HUES6 (cell line): ENCODE data around the gene SYK.
"Not testable (repeated sequence)": the region's sequence is repeated elsewhere in the genome, so short reads cannot be mapped to it uniquely, and the experiment has no call there.

Source experiments
- H3K27ac ChIP-seq: 2 replicates; pipeline ENCODE4 v1.7.0; 2013; ENCODE audit warnings: low read depth, mild to moderate bottlenecking, low read length, inconsistent platforms
- H3K27me3 ChIP-seq: 2 replicates; pipeline ENCODE4 v1.6.1; 2013; ENCODE audit warnings: low read length; ENCODE audit not compliant: control insufficient read depth, insufficient read depth
- H3K36me3 ChIP-seq: 2 replicates; pipeline ENCODE4 v1.6.1; 2013; ENCODE audit warnings: low read length; ENCODE audit not compliant: control insufficient read depth, insufficient read depth
- H3K4me1 ChIP-seq: 2 replicates; pipeline ENCODE4 v1.6.1; 2013; ENCODE audit warnings: low read length; ENCODE audit not compliant: control insufficient read depth, insufficient read depth
- H3K4me3 ChIP-seq: 2 replicates; pipeline ENCODE4 v1.5.1; 2013; ENCODE audit warnings: low read depth, low read length
- H3K9ac ChIP-seq: one replicate; pipeline ENCODE4 v1.6.1; 2013; ENCODE audit warnings: mild to moderate bottlenecking, low read length
- H3K9me3 ChIP-seq: 2 replicates; pipeline ENCODE4 v1.6.1; 2013; ENCODE audit warnings: low read depth, low read length; ENCODE audit not compliant: control insufficient read depth, insufficient read depth

SYK gene

GRCh38 chr9:90801241-90801972 lies at the start of gene SYK:
Gene SYK, plus strand, starts transcription at chr9:90801819. Its CDS starts 42,080 bp downstream, at chr9:90843899.
- Histone ChIP-seq H3K9me3 (no peaks in the 10 kb centered on the region), H3K27me3 (peaks cover 59% of the 10 kb centered on the region), H3K36me3 (no peaks in the 10 kb centered on the region), H3K27ac (no peak within 1 kb of the TSS), H3K4me3 (peak within 1 kb of the TSS; percentile 87), H3K4me1 (no peaks in the 10 kb centered on the region), H3K9ac (peak within 1 kb of the TSS; percentile 61)

DNA sequence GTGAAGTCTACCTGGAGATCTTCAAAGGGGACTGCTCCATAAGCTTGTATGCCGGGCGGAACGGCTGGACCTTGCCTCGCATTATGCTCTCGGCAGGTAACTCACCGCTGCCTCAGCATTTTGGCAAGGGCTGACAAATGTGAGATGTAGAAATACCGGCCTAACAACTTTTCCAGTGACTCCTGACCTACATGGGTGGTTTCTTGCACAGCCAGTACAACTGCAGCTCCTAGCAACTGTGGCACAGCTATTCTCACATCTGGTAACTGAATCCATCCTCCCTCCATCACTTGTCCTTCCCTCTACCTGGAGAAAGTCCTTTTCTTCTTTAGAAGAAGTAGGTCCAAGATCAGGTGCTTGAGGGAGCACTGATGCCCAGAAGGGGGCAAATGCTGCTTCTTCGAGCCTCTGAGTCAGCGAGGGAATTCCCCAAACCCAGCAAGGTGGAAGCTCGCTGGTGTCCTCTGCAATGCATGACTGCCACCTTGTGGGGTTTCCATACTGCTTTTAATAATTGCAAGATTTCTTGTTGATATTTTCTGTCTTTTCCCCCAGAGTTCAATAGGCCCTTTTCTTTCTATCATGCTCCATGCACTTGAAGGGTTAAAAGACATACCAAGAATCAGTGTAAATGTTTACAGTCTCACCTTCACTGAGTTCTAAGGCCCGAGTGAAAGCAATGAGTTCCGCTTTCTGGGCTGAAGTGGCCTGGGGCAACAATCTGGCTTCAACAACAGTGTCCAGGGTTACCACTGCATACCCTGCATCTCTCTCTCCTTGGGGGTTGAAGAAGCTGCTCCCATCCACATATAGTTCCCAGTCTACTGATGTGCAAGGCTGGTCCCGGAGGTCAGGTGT lies 45.9 kb upstream of the SYK start:
- not testable (repeated sequence) for H3K36me3 ChIP-seq, H3K9me3 ChIP-seq, H3K4me3 ChIP-seq, H3K27ac ChIP-seq, H3K4me1 ChIP-seq, H3K9ac ChIP-seq, H3K27me3 ChIP-seq

DNA sequence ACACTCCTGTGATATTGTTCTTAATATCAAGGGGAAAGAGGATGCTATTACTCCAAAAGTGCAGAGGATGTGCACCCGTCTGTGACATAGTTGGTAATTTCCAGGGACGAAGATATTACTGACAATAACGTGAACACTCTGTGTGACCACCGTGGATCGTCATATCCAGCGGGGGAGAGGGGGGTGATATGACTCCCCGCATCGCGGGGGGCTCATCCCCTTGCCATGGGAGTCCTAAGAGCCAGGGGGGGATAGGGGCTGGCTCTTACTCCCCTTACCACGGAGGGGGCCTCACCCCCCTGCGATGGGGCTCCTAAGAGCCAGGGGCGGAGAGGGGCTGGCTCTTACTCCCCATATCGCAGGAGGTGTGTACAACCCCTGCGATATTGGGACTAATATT lies 41.0 kb upstream of the SYK start:
- not testable (repeated sequence) for H3K4me3 ChIP-seq, H3K36me3 ChIP-seq, H3K27ac ChIP-seq, H3K9ac ChIP-seq, H3K4me1 ChIP-seq, H3K27me3 ChIP-seq
- H3K9me3 ChIP-seq: peaks cover 13% of the 10 kb centered on the region

DNA sequence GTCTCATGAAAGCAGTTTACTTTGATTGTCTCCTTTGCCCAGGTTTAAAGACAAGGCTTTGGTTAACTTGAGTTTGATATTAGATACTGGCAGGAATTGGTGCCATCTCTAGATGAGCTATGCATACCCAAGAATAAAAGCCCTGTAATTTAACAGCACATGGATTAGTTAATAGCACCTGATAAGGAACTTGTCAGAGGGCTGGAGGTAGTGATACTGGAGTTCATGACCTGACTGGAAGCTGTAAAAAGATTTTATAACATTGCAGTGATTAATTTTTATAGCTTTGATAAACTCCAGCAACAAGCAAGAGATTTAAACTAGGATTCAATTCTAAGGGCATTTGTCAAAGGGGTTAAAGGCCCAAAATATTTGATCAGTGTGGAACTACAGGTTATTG lies 34.9 kb upstream of the SYK start:
- Histone ChIP-seq H3K9me3 (peaks cover 62% of the 10 kb centered on the region), H3K9ac (no peak overlapping the region), H3K4me3 (no peak overlapping the region), H3K4me1 (no peaks in the 10 kb centered on the region), H3K27me3 (no peaks in the 10 kb centered on the region), H3K36me3 (no peaks in the 10 kb centered on the region), H3K27ac (no peak overlapping the region)

DNA sequence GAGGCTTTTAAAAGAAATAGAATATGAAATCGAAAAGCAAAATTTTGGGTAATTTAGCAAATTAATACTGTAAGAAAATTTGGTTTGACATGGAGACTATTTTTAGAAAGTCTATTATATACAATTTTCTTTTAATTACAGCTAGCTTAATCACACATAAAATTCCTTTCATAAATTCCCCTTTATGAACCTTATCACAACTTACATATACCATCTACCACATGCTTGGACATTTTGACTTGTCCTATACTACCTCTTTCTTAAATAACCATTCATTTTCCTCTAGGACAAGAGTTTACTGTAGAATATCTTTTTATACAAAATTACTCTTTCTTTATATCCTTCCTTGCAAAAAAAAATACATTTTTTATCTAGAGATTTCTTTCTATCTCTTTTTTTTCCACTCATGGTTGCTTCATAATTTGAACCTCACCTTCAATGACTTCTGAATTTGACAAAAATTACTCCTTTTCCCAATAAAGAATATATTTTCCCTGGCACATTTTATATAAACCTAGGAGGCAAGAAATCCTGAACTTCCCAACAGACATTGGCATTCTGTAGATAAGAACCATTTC lies 34.0 kb upstream of the SYK start:
- H3K4me3 ChIP-seq: no peak overlapping the region
- no peak overlapping the region for H3K27ac ChIP-seq
- H3K27me3 ChIP-seq: no peaks in the 10 kb centered on the region
- peaks cover 62% of the 10 kb centered on the region for H3K9me3 ChIP-seq
- H3K9ac ChIP-seq: no peak overlapping the region
- no peaks in the 10 kb centered on the region for H3K36me3 ChIP-seq
- H3K4me1 ChIP-seq: no peaks in the 10 kb centered on the region

DNA sequence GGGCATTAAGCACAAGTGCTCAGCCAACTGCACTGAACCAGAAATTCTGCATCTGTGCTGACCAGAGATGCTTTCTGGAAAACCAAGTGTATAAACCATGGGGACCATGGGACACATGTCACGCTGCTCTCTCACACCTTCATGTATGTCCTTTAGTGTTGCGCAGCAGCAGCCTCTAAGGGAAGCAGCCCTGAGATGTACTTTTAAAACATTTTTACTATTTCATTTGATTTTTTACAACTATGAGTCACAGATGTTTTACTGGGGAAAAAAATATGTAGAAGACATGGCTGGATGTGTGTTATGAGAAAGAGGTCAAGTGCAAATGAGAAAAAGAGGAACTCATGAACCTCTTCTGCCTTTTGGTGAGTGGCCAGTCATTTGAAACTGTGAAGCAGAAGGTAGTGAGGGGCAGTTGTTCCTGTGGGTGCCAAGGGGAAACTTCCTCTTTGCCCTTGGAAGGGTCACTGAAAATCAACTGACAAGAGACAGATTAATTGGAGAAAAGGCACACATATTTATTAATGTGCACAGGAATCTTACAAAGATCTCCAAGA lies 31.4 kb upstream of the SYK start:
- Histone ChIP-seq H3K4me3 (no peak overlapping the region), H3K9ac (no peak overlapping the region), H3K36me3 (no peaks in the 10 kb centered on the region), H3K27me3 (no peaks in the 10 kb centered on the region), H3K4me1 (no peaks in the 10 kb centered on the region), H3K9me3 (peaks cover 53% of the 10 kb centered on the region), H3K27ac (no peak overlapping the region)

GRCh38 chr9:90770927-90771326 lies 30.7 kb upstream of the SYK start:
- no peaks in the 10 kb centered on the region for H3K4me1 ChIP-seq

GRCh38 chr9:90772386-90772785 lies 29.2 kb upstream of the SYK start:
- Histone ChIP-seq H3K9me3 (peaks cover 32% of the 10 kb centered on the region), H3K9ac (no peak overlapping the region), H3K36me3 (no peaks in the 10 kb centered on the region), H3K27me3 (no peaks in the 10 kb centered on the region), H3K4me3 (no peak overlapping the region), H3K4me1 (no peaks in the 10 kb centered on the region), H3K27ac (no peak overlapping the region)

More at GRCh38 chr9:90770927-90771326, 30.7 kb upstream of the SYK start:
- Histone ChIP-seq H3K9ac (no peak overlapping the region), H3K36me3 (no peaks in the 10 kb centered on the region), H3K27me3 (no peaks in the 10 kb centered on the region), H3K4me3 (no peak overlapping the region), H3K9me3 (peaks cover 46% of the 10 kb centered on the region), H3K27ac (no peak overlapping the region)

- Histone ChIP-seq H3K9me3 (peaks cover 23% of the 10 kb centered on the region), H3K4me1 (peaks cover 2% of the 10 kb centered on the region), H3K9ac (no peak overlapping the region), H3K4me3 (no peak overlapping the region), H3K27ac (no peak overlapping the region), H3K27me3 (no peaks in the 10 kb centered on the region), H3K36me3 (no peaks in the 10 kb centered on the region)
Observed at GRCh38 chr9:90773617-90774016, 28.0 kb upstream of the SYK start.

DNA sequence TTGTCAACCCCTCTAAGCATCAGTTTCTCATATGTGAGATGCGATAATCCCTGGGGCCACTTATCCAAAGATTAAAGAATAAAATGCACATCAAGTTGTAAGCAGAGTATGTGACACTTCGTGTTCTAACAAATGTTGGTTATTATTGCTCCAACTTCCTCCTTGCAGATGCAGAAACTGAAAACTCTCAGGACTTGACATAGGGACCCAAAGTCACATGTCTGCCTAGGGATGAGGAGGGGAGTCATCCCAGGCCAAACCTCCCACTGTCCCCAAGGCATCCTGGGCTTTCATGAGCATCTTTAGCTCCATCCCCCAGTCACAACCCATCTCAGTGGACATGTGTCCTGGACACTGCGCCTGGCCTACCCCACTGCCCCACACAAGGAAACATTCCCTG lies 27.5 kb upstream of the SYK start:
- H3K36me3 ChIP-seq: no peaks in the 10 kb centered on the region
- H3K27me3 ChIP-seq: no peaks in the 10 kb centered on the region
- H3K9me3 ChIP-seq: peaks cover 19% of the 10 kb centered on the region
- no peak overlapping the region for H3K27ac ChIP-seq
- no peak overlapping the region for H3K9ac ChIP-seq
- H3K4me1 ChIP-seq: peaks cover 5% of the 10 kb centered on the region
- no peak overlapping the region for H3K4me3 ChIP-seq

DNA sequence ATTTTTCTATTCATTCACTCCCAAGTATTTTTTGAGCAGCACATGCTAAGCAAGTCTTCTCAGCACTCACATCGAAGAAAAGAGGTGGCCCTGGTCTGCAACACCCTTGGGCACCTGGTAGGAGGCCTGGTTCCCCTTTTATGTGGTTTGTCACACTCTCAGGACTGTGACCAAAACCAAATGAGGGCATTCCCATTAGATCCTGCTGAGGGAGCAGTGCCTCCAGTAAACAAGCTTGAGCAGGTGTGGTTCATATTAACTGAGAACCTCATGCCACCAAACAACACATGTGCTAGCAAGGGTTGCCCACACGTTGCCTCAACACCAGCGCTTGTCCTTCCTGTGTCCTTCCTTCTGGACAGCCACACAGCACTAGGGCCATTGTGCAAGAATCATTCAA lies 26.9 kb upstream of the SYK start:
- Histone ChIP-seq H3K4me3 (no peak overlapping the region), H3K9me3 (peaks cover 12% of the 10 kb centered on the region), H3K27ac (no peak overlapping the region), H3K27me3 (no peaks in the 10 kb centered on the region), H3K9ac (no peak overlapping the region), H3K4me1 (peaks cover 5% of the 10 kb centered on the region), H3K36me3 (no peaks in the 10 kb centered on the region)
